Keratinocyte (primary cell): Measurements from ENCODE around the gene PAM16.

Experiments
- EZH2 ChIP-seq: IDR thresholded peaks from one replicate; pipeline ENCODE4 v1.6.1; 2012; ENCODE audit warnings: inconsistent platforms, mild to moderate bottlenecking, low read length, moderate library complexity
- TF ChIP-seq, protein P1 (sequence below), 3 experiments: IDR thresholded peaks in 1 of 3; conservative IDR thresholded peaks in 1 of 3; optimal IDR thresholded peaks in 1 of 3; 2 replicates in 2 of 3; 3 replicates in 1 of 3; pipeline versions ENCODE3 to v1.5.1; 2011; ENCODE audit warnings: low read length in 3 of 3, mild to moderate bottlenecking in 3 of 3, moderate library complexity in 2 of 3, control low read depth in 1 of 3, inconsistent platforms in 1 of 3; ENCODE audit not compliant: insufficient read depth in 2 of 3; ENCODE audit errors: extremely low read depth in 1 of 3

DNA sequence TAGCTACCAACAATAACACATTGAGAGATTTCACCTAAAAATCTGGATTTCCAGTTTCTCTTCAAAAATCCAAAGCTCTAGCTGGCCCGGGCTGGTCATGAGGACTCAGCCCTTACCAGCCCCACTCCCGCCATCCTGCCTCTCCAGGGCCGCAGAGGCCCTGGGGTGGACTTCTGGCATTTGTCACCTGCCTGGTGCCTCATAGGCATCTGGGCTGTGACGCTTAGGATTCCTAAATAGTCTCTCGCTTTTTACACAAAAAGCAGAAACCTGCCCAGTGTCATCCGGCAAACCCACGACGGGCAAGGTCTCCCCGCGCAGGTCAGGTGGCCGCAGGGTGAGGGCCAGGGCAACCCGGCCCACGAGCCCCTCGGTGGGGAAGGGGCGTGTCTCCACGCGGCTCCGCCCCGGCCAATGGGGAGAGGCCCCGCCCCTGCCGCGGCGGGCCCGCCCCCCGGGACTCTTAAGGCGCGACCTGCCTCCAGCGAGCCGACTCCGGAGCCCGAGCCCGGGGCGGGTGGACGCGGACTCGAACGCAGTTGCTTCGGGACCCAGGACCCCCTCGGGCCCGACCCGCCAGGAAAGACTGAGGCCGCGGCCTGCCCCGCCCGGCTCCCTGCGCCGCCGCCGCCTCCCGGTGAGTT is 20.4 kb upstream of the PAM16 start, which contains the start of gene VASN:
- TF ChIP-seq, protein P1, sequence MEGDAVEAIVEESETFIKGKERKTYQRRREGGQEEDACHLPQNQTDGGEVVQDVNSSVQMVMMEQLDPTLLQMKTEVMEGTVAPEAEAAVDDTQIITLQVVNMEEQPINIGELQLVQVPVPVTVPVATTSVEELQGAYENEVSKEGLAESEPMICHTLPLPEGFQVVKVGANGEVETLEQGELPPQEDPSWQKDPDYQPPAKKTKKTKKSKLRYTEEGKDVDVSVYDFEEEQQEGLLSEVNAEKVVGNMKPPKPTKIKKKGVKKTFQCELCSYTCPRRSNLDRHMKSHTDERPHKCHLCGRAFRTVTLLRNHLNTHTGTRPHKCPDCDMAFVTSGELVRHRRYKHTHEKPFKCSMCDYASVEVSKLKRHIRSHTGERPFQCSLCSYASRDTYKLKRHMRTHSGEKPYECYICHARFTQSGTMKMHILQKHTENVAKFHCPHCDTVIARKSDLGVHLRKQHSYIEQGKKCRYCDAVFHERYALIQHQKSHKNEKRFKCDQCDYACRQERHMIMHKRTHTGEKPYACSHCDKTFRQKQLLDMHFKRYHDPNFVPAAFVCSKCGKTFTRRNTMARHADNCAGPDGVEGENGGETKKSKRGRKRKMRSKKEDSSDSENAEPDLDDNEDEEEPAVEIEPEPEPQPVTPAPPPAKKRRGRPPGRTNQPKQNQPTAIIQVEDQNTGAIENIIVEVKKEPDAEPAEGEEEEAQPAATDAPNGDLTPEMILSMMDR (optimal IDR thresholded peaks at IDR 0.05 in 1 of 3, IDR thresholded peaks at IDR 0.05 in 1 of 3, conservative IDR thresholded peaks at IDR 0.05 in 1 of 3; ENCODE audit: extremely low read depth in 1 of 3, insufficient read depth in 2 of 3, low read length in 3 of 3), result no peak
- no peak for TF ChIP-seq EZH2
